A549 (cell line): ENCODE results near the gene HSD11B1. TPM values are rescaled to one million over a fixed set of nuclear protein-coding genes. Genes with fewer than 3 reads are reported as not detected.

Experiments used
- ATAC-seq, 2 experiments: fragments of 200-7000 bp in 1 of 2; fragments of >200 bp in 1 of 2; cut with Nextera tagmentation in 1 of 2; cut with Tn5 transposase in 1 of 2; 3 replicates each; pipeline versions ENCODE4 v1.8.0 to v1.9.1; 2018 to 2020; ENCODE audit warnings: mild to moderate bottlenecking in 1 of 2, moderate library complexity in 1 of 2
- CTCF ChIA-PET: fragments of 300-600 bp; sonication (Branson Sonifier 250); formaldehyde crosslinking; extraction: SDS; loops from one replicate; lab custom pipeline; 2021; ENCODE audit warnings: antibody characterized with exemption, inconsistent platforms; lab: Yijun Ruan, JAX
- POLR2A ChIA-PET: fragments of 350-600 bp; formaldehyde crosslinking; extraction: SDS; loops from one replicate; lab custom pipeline; 2021; ENCODE audit warnings: antibody characterized with exemption, inconsistent platforms; lab: Yijun Ruan, JAX
- DNase-seq, 2 experiments: peaks; one replicate each; pipeline versions ENCODE4 v3.0.0 to v3.0.0-alpha.2; 2011 to 2016; ENCODE audit warnings: low read depth in 1 of 2, low spot score in 1 of 2
- FAIRE-seq: peaks from 2 replicates; lab custom pipeline; 2011; peaks lifted over from hg19 to GRCh38; lab: Jason Lieb, UNC
- H3K27ac ChIP-seq, 2 experiments: fragments of >200 bp; sonication (Bioruptor Twin); formaldehyde crosslinking; 3 replicates each; pipeline ENCODE4 v1.5.1; 2016 to 2017
- H3K4me1 ChIP-seq: fragments of >200 bp; sonication (Bioruptor Twin); formaldehyde crosslinking; 3 replicates; pipeline ENCODE4 v1.6.1; 2016
- H3K4me2 ChIP-seq: fragments of >200 bp; sonication (Bioruptor Twin); formaldehyde crosslinking; 3 replicates; pipeline ENCODE4 v1.6.1; 2016
- H3K4me3 ChIP-seq: fragments of >200 bp; sonication (Bioruptor Twin); formaldehyde crosslinking; 3 replicates; pipeline ENCODE4 v1.5.1; 2016
- H3K9me3 ChIP-seq: fragments of >200 bp; sonication (Bioruptor Twin); formaldehyde crosslinking; 3 replicates; pipeline ENCODE4 v1.6.1; 2016
- ATOH8 ChIP-seq: fragments of 250-450 bp; sonication (Bioruptor Pico); IDR thresholded peaks from 2 replicates; pipeline ENCODE4 v1.5.0; 2020; ENCODE audit warnings: low read depth, mild to moderate bottlenecking, moderate library complexity
- BHLHE40 ChIP-seq: IDR thresholded peaks from 2 replicates; pipeline ENCODE4 v1.6.1; 2012; ENCODE audit warnings: low read depth, low read length, inconsistent platforms
- CBX8 ChIP-seq: fragments of 200-600 bp; sonication (generic); IDR thresholded peaks from 2 replicates; pipeline ENCODE4 v1.6.1; 2016
- CEBPB ChIP-seq, 2 experiments: fragments of >200 bp in 1 of 2; sonication (Bioruptor Twin) in 1 of 2; formaldehyde crosslinking in 1 of 2; IDR thresholded peaks; 2 replicates each; pipeline ENCODE4 v1.6.1; 2012 to 2016
- CHD4 ChIP-seq: fragments of 200-600 bp; sonication (generic); IDR thresholded peaks from 2 replicates; pipeline ENCODE4 v1.6.1; 2016; ENCODE audit warnings: antibody characterized with exemption, mild to moderate bottlenecking, borderline replicate concordance
- FOSB ChIP-seq: fragments of 250-450 bp; sonication (Bioruptor Pico); IDR thresholded peaks from 2 replicates; pipeline ENCODE4 v1.5.0; 2020; ENCODE audit warnings: mild to moderate bottlenecking, moderate library complexity
- FOSL2 ChIP-seq, 2 experiments: fragments of 450-650 bp in 1 of 2; fragments of >200 bp in 1 of 2; sonication (Bioruptor Twin) in 1 of 2; formaldehyde crosslinking; IDR thresholded peaks; 2 replicates each; pipeline versions ENCODE4 v1.5.0 to v1.6.1; 2016 to 2020; ENCODE audit warnings: mild to moderate bottlenecking in 1 of 2, moderate library complexity in 1 of 2
- HMGXB4 ChIP-seq: fragments of 250-450 bp; sonication (Bioruptor Pico); IDR thresholded peaks from 2 replicates; pipeline ENCODE4 v1.5.0; 2021; ENCODE audit warnings: mild to moderate bottlenecking, moderate library complexity, borderline replicate concordance
- HOXB13 ChIP-seq: fragments of 250-450 bp; sonication (Bioruptor Pico); IDR thresholded peaks from 2 replicates; pipeline ENCODE4 v1.5.0; 2020; ENCODE audit warnings: low read depth, mild to moderate bottlenecking, moderate library complexity
- JUNB ChIP-seq: fragments of >200 bp; sonication (Bioruptor Twin); formaldehyde crosslinking; IDR thresholded peaks from 2 replicates; pipeline ENCODE4 v1.6.1; 2016
- KDM5A ChIP-seq: fragments of 200-600 bp; sonication (generic); IDR thresholded peaks from 2 replicates; pipeline ENCODE4 v1.6.1; 2016; ENCODE audit warnings: antibody characterized with exemption, mild to moderate bottlenecking
- MAFK ChIP-seq: fragments of 450-650 bp; IDR thresholded peaks from 2 replicates; pipeline ENCODE4 v1.6.1; 2014; ENCODE audit not compliant: partially characterized antibody
- MYC ChIP-seq: IDR thresholded peaks from 2 replicates; pipeline ENCODE4 v1.6.1; 2012; ENCODE audit warnings: mild to moderate bottlenecking, inconsistent platforms, low read length, improper control_type of control experiment, borderline replicate concordance
- NFE2L2 ChIP-seq: fragments of 150-350 bp; conservative IDR thresholded peaks from 2 replicates; pipeline ENCODE4 v1.6.1; 2014; ENCODE audit warnings: low read length
- RAD21 ChIP-seq, 2 experiments: fragments of >200 bp in 1 of 2; sonication (Bioruptor Twin) in 1 of 2; formaldehyde crosslinking in 1 of 2; IDR thresholded peaks in 1 of 2; conservative IDR thresholded peaks in 1 of 2; 2 replicates in 1 of 2; 3 replicates in 1 of 2; pipeline ENCODE4 v1.6.1; 2012 to 2018; ENCODE audit warnings: inconsistent platforms in 1 of 2
- SREBF2 ChIP-seq: fragments of 450-650 bp; IDR thresholded peaks from 2 replicates; pipeline ENCODE4 v1.6.1; 2014; ENCODE audit warnings: mild to moderate bottlenecking, moderate library complexity
- TFCP2L1 ChIP-seq: fragments of 250-450 bp; sonication (Bioruptor Pico); IDR thresholded peaks from 2 replicates; pipeline ENCODE4 v1.5.0; 2021; ENCODE audit warnings: mild to moderate bottlenecking
- ZC3H11A ChIP-seq: fragments of 450-650 bp; IDR thresholded peaks from 2 replicates; pipeline ENCODE4 v1.6.1; 2014; ENCODE audit warnings: antibody characterized with exemption, mild to moderate bottlenecking
- ZNF302 ChIP-seq: fragments of 250-450 bp; sonication (Bioruptor Pico); IDR thresholded peaks from 2 replicates; pipeline ENCODE4 v1.9.0; 2021; ENCODE audit warnings: inconsistent platforms, mild to moderate bottlenecking, moderate library complexity
- WGBS: methylation state at CpG from one replicate; pipeline ENCODE4 v1.1.6; 2017; ENCODE audit errors: missing lambda C conversion rate; 5-methylcytosine and 5-hydroxymethylcytosine counted together
- polyA plus RNA-seq, 4 experiments: library from polyadenylated mRNA; depleted of rRNA in 3 of 4; stranded (reverse); fragments of >200 nt; fragmentation: RNase III in 1 of 4; extraction: RNeasy Plus Mini Kit Qiagen cat#74134 plus additional on column Dnase treatment in 1 of 4; gene quantifications; 2 replicates in 3 of 4; 3 replicates in 1 of 4; pipeline ENCODE4 v1.2.3, GENCODE V29; 2011 to 2017
- TF ChIP-seq, protein P1 (sequence below): fragments of >200 bp; sonication (Bioruptor Twin); formaldehyde crosslinking; IDR thresholded peaks from 2 replicates; pipeline ENCODE4 v1.6.1; 2016

Gene HSD11B1
- polyA plus RNA-seq, 2 of the 4 experiments (the other 2 are of a cell fraction): not detected

- no peak for DNase-seq
- H3K4me2 ChIP-seq: no peak overlapping the region
- WGBS: 42% methylated on average over 5 of the region's 5 CpGs
- POLR2A ChIA-PET: no interaction called here
- no peaks in the 10 kb centered on the region for H3K9me3 ChIP-seq
- no peak overlapping the region for H3K4me3 ChIP-seq
- CTCF ChIA-PET: interaction anchor here (1.0 to 2.2 kb wide), 2 partner anchors 33 to 94 kb away, joined by 3 to 10 read pairs; no protein-coding TSS in a partner anchor
- TF ChIP-seq KDM5A (no peak), CHD4 (no peak), CEBPB (IDR thresholded peaks at IDR 0.05) (no peak), RAD21 (conservative IDR thresholded peaks at IDR 0.05 in 1 of 2, IDR thresholded peaks at IDR 0.05 in 1 of 2) (no peak), ATOH8 (CRISPR knock-in tag) (no peak), ZC3H11A (no peak), MAFK (no peak), HMGXB4 (CRISPR knock-in tag) (no peak), FOSB (CRISPR knock-in tag) (no peak), SREBF2 (no peak), MYC (no peak), BHLHE40 (no peak), FOSL2 (IDR thresholded peaks at IDR 0.05) (no peak), FOSL2 (CRISPR knock-in tag; IDR thresholded peaks at IDR 0.05) (no peak), NFE2L2 (no peak), ZNF302 (no peak), CBX8 (no peak)
- TF ChIP-seq, protein P1, sequence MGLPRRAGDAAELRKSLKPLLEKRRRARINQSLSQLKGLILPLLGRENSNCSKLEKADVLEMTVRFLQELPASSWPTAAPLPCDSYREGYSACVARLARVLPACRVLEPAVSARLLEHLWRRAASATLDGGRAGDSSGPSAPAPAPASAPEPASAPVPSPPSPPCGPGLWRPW: no peak
- no peak overlapping the region for H3K27ac ChIP-seq
- peaks cover 22% of the 10 kb centered on the region for H3K4me1 ChIP-seq
- no peak for FAIRE-seq
- no peak for ATAC-seq
Observed at GRCh38 chr1:209659909-209660308, 44.7 kb upstream of the HSD11B1 start.

DNA sequence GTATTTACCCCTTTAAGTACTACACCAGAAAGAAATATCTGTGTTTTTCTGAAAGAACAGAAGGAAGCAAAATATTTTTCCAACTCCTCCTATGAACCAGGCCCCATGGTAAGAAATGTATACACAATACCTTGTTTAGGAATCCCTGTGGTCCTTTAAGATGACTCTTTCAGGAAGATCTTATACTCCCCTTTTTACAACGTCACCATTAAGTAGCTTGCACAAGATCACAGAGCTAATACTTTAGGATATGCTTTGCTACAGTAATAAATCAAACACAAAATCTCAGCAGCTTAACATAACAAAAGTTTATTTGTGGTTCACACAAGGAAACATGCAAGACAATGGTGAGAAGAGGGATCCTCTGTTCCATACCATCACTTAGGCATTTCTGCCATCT lies 43.6 kb upstream of the HSD11B1 start:
- H3K9me3 ChIP-seq: no peaks in the 10 kb centered on the region
- WGBS: 32% methylated on average over 1 of the region's 1 CpG
- H3K27ac ChIP-seq: no peak overlapping the region
- ChIA-PET CTCF (interaction anchor here (1.0 kb wide), 2 partner anchors 14 to 32 kb away, joined by 3 to 4 read pairs; partner anchors contain the start of gene G0S2), POLR2A (no interaction called here)
- TF ChIP-seq HMGXB4 (CRISPR knock-in tag) (no peak), TFCP2L1 (CRISPR knock-in tag) (no peak), JUNB (no peak), RAD21 (conservative IDR thresholded peaks at IDR 0.05 in 1 of 2, IDR thresholded peaks at IDR 0.05 in 1 of 2) (no peak), HOXB13 (CRISPR knock-in tag) (no peak)
- peaks cover 19% of the 10 kb centered on the region for H3K4me1 ChIP-seq
- DNase-seq: no peak
- H3K4me3 ChIP-seq: no peak overlapping the region
- no peak for FAIRE-seq
- H3K4me2 ChIP-seq: no peak overlapping the region
- ATAC-seq: no peak
